ENCODE measurements around the gene SENP7.
A peak's percentile ranks its signal among the peaks of the same experiment; 100 is the strongest.
"Not testable (repeated sequence)": the region's sequence is repeated elsewhere in the genome, so short reads cannot be mapped to it uniquely, and the experiment has no call there.

SENP7 gene

GRCh38 chr3:101501783-101502182, 11.2 kb downstream of the SENP7 start:
- TF ChIP-seq CTCF (conservative IDR thresholded peaks at IDR 0.05; ENCODE audit: control insufficient read depth, insufficient read depth, low read depth, low read length) = no peak
- H3K4me3 ChIP-seq (ENCODE audit: control insufficient read depth, low read depth, low read length) = no peak overlapping the region
- no peak for DNase-seq (ENCODE audit: low read depth)

DNA sequence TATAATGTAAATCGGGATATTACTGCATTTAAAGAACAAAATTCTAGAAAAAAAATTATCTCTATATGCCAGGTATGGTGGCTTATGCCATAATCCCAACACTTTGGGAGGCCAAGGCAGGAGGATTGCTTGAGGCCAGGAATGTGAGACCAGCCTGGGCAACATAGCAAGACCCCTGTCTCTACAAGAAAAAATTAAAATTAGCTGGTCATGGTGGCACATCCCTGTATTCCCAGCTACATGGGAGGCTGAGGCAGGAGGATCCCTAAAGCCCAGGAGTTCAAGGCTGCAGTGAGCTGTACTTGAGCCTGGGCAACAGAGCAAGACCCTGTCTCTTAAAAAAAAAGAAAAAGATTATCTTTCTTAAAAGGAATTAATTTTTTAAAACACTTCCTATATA, 12.8 kb downstream of the SENP7 start:
- no peak for TF ChIP-seq CTCF (conservative IDR thresholded peaks at IDR 0.05; ENCODE audit: control insufficient read depth, insufficient read depth, low read depth, low read length)
- H3K4me3 ChIP-seq (ENCODE audit: control insufficient read depth, low read depth, low read length) = no peak overlapping the region
- no peak for DNase-seq (ENCODE audit: low read depth)

GRCh38 chr3:101497803-101498202, 15.2 kb downstream of the SENP7 start:
- TF ChIP-seq CTCF (conservative IDR thresholded peaks at IDR 0.05; ENCODE audit: control insufficient read depth, insufficient read depth, low read depth, low read length) = no peak
- no peak for DNase-seq (ENCODE audit: low read depth)
- no peak overlapping the region for H3K4me3 ChIP-seq (ENCODE audit: control insufficient read depth, low read depth, low read length)

- TF ChIP-seq CTCF (conservative IDR thresholded peaks at IDR 0.05; ENCODE audit: control insufficient read depth, insufficient read depth, low read depth, low read length) = peak; percentile 10
- DNase-seq (ENCODE audit: low read depth) = no peak
Measured at GRCh38 chr3:101495552-101495951, 17.5 kb downstream of the SENP7 start.

DNA sequence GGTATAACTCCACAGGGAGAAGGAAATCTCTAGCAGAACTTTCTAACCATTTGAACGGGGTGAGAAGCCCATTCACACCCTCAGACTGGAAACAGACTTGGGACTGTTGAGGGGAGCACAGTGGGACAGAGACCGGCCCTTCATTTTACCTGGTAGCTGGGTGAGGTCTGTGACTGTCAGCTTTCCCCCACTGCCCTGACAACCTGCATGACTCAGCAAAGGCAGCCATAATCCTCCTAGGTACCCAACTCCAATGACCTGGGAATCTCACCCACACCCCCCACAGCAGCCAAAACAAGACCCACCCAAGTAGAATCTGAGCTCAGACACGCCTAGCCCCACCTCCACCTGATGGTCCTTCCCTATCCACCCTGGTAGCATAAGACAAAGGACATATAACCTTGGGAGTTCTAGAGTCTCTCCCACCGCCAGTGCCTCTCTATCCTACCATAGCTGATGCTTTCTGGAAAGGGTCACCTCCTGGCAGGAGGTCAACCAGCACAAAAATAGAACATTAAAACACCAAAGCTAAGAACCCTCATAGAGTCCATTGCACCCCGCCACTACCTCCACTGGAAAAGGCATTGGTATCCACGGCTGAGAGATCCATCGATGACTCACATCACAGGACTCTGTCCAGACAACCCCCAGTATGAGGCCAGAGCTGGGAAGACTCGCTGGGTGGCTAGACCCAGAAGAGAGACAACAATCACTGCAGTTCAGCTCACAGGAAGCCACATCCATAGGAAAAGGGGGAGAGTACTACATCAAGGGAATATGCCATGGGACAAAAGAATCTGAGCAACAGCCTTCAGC, 28.0 kb downstream of the SENP7 start:
- H3K4me3 ChIP-seq (ENCODE audit: control insufficient read depth, low read depth, low read length) = no peak overlapping the region
- no peak for TF ChIP-seq CTCF (conservative IDR thresholded peaks at IDR 0.05; ENCODE audit: control insufficient read depth, insufficient read depth, low read depth, low read length)
- peak; percentile 53 for DNase-seq (ENCODE audit: low read depth)

More at GRCh38 chr3:101495552-101495951, 17.5 kb downstream of the SENP7 start:
- no peak overlapping the region for H3K4me3 ChIP-seq (ENCODE audit: control insufficient read depth, low read depth, low read length)

DNA sequence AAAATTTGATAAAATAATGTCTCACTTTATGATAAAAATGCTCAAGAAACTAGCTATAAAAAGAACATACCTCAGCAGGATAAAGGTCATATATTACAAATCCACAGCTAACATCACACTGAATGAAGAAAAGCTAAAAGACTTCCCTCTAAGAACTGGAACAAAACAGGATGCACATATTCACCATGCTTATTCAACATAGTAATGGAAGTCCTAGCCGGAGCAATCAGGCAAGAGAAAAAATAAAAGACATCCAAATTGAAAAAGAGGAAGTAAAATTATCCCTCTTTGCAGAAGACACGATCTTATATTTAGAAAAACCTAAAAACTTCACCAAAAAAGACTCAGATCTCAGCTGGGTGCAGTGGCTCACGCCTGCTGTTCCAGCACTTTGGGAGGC, 34.0 kb downstream of the SENP7 start:
- H3K4me3 ChIP-seq (ENCODE audit: control insufficient read depth, low read depth, low read length) = no peak overlapping the region
- TF ChIP-seq CTCF (conservative IDR thresholded peaks at IDR 0.05; ENCODE audit: control insufficient read depth, insufficient read depth, low read depth, low read length) = no peak
- no peak for DNase-seq (ENCODE audit: low read depth)

GRCh38 chr3:101474841-101475552, 38.0 kb downstream of the SENP7 start:
- DNase-seq (ENCODE audit: low read depth); H3K4me3 ChIP-seq (ENCODE audit: control insufficient read depth, low read depth, low read length): not testable (repeated sequence)

DNA sequence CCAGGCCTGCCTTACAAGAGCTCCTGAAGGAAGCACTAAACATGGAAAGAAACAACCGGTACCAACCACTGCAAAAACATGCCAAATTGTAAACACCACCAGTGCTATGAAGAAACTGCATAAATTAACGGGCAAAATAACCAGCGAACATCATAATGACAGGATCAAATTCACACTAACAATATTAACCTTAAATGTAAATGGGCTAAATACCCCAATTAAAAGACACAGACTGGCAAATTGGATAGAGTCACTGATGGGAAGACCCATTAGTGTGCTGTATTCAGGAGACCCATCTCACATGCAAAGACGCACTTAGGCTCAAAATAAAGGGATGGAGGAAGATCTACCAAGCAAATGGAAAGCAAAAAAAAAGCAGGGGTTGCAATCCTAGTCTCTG, 44.3 kb downstream of the SENP7 start:
- H3K4me3 ChIP-seq (ENCODE audit: control insufficient read depth, low read depth, low read length); DNase-seq (ENCODE audit: low read depth): not testable (repeated sequence)

DNA sequence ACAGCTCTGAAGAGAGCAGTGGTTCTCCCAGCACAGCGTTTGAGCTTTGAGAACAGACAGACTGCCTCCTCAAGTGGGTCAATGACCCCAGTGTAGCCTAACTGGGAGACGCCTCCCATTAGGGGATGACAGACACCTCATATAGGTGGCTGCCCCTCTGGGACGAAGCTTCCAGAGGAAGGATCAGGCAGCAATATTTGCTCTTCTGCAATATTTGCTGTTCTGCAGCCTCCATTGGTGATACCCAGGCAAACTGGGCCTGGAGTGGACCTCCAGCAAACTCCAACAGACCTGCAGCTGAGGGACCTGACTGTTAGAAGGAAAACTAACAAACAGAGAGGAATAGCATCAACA, 45.7 kb downstream of the SENP7 start:
- H3K4me3 ChIP-seq (ENCODE audit: control insufficient read depth, low read depth, low read length); DNase-seq (ENCODE audit: low read depth): not testable (repeated sequence)
